GM12878 (cell line): ENCODE results near the gene GRN. TPM values are rescaled to one million over a fixed set of nuclear protein-coding genes. Genes with fewer than 3 reads are reported as not detected.

Source experiments
- FOXK2 ChIP-seq: fragments of 450-650 bp; IDR thresholded peaks from 2 replicates; pipeline ENCODE4 v1.6.1; 2017; ENCODE audit warnings: mild to moderate bottlenecking, moderate library complexity
- MXI1 ChIP-seq: fragments of 150-350 bp; IDR thresholded peaks from 2 replicates; pipeline ENCODE4 v1.6.1; 2011; ENCODE audit warnings: low read depth, mild to moderate bottlenecking, inconsistent platforms, low read length, improper control_type of control experiment
- POLR2AphosphoS5 ChIP-seq: IDR thresholded peaks from 2 replicates; pipeline ENCODE4 v1.6.1; 2011; ENCODE audit warnings: mild to moderate bottlenecking, low read length, inconsistent platforms
- RAD51 ChIP-seq: fragments of 450-650 bp; IDR thresholded peaks from 2 replicates; pipeline ENCODE4 v1.6.1; 2016; ENCODE audit warnings: moderate library complexity, mild to moderate bottlenecking, inconsistent platforms
- TARDBP ChIP-seq: IDR thresholded peaks from 2 replicates; pipeline ENCODE4 v1.6.1; 2016; ENCODE audit warnings: borderline replicate concordance
- USF1 ChIP-seq: IDR thresholded peaks from 2 replicates; pipeline ENCODE4 v1.6.1; 2011; ENCODE audit warnings: borderline replicate concordance, low read depth, mild to moderate bottlenecking, moderate library complexity, mixed read lengths, low read length; ENCODE audit not compliant: insufficient read depth; ENCODE audit errors: extremely low read length
- WRNIP1 ChIP-seq: IDR thresholded peaks from 2 replicates; pipeline ENCODE4 v1.6.1; 2011; ENCODE audit warnings: low read depth, low read length, improper control_type of control experiment, borderline replicate concordance
- YBX1 ChIP-seq: fragments of 450-650 bp; IDR thresholded peaks from 2 replicates; pipeline ENCODE4 v1.6.1; 2016; ENCODE audit warnings: antibody characterized with exemption
- ZBTB4 ChIP-seq: fragments of 450-650 bp; formaldehyde crosslinking; IDR thresholded peaks from 2 replicates; pipeline ENCODE4 v1.4.0; 2022; ENCODE audit warnings: mild to moderate bottlenecking, moderate library complexity
- ZNF207 ChIP-seq: fragments of 450-650 bp; IDR thresholded peaks from 2 replicates; pipeline ENCODE4 v1.6.1; 2014; ENCODE audit warnings: antibody characterized with exemption, mild to moderate bottlenecking, borderline replicate concordance
- ZNF384 ChIP-seq: IDR thresholded peaks from 2 replicates; pipeline ENCODE4 v1.6.1; 2012; ENCODE audit warnings: low read depth, mild to moderate bottlenecking, low read length, improper control_type of control experiment, borderline replicate concordance
- polyA plus RNA-seq, 11 experiments: library from polyadenylated mRNA; depleted of rRNA in 4 of 11; unstranded in 6 of 11; stranded (reverse) in 5 of 11; fragments of >200 nt; fragmentation: Nextera tagmentation in 4 of 11; fragmentation: Illumina TruSeq in 1 of 11; extraction: Ambion mirVana in 4 of 11; extraction: Trizol in 1 of 11; gene quantifications; 1 replicate in 1 of 11; 2 replicates in 10 of 11; pipeline versions ENCODE4 v1.2.1 to v1.2.3, GENCODE V29; 2011 to 2016; ENCODE audit warnings: inconsistent platforms in 2 of 11, missing spikeins in 2 of 11, low read depth in 1 of 11
- total RNA-seq, 4 experiments: library from RNA; depleted of rRNA in 3 of 4; stranded (reverse); fragments of >200 nt in 3 of 4; fragmentation: Illumina TruSeq in 1 of 4; extraction: Trizol in 1 of 4; gene quantifications; 2 replicates each; pipeline versions ENCODE4 v1.2.1 to v1.2.3, GENCODE V29; 2013 to 2021
- TF ChIP-seq, protein P1 (sequence below): fragments of 450-650 bp; conservative IDR thresholded peaks from 2 replicates; pipeline ENCODE4 v1.6.1; 2017; ENCODE audit warnings: mild to moderate bottlenecking, moderate library complexity
- TF ChIP-seq, protein P2 (sequence below): IDR thresholded peaks from 2 replicates; pipeline ENCODE4 v1.6.1; 2012; ENCODE audit warnings: low read depth, low read length, improper control_type of control experiment
- TF ChIP-seq, protein P3 (sequence below): fragments of 450-650 bp; IDR thresholded peaks from 2 replicates; pipeline ENCODE4 v1.6.1; 2017; ENCODE audit warnings: borderline replicate concordance
- TF ChIP-seq, protein P4 (sequence below): IDR thresholded peaks from 2 replicates; pipeline ENCODE4 v1.6.1; 2012; ENCODE audit warnings: low read depth, low read length, improper control_type of control experiment
- TF ChIP-seq, protein P5 (sequence below): fragments of 450-650 bp; IDR thresholded peaks from 2 replicates; pipeline ENCODE4 v1.6.1; 2016; ENCODE audit warnings: mild to moderate bottlenecking

The GRN gene
- total and polyA plus RNA-seq, 10 of the 15 experiments (the other 5 are each of a cell fraction or from before 2014, with no cell fraction given) = 22.3 to 389 (median 139) TPM

GRCh38 chr17:44345454-44346026, 438 bp downstream of the GRN start (continued):
- TF ChIP-seq ZBTB4 = no peak
- TF ChIP-seq POLR2AphosphoS5 = peak; percentile 75; the same call in 1 of the 2 replicates
- TF ChIP-seq, protein P1, sequence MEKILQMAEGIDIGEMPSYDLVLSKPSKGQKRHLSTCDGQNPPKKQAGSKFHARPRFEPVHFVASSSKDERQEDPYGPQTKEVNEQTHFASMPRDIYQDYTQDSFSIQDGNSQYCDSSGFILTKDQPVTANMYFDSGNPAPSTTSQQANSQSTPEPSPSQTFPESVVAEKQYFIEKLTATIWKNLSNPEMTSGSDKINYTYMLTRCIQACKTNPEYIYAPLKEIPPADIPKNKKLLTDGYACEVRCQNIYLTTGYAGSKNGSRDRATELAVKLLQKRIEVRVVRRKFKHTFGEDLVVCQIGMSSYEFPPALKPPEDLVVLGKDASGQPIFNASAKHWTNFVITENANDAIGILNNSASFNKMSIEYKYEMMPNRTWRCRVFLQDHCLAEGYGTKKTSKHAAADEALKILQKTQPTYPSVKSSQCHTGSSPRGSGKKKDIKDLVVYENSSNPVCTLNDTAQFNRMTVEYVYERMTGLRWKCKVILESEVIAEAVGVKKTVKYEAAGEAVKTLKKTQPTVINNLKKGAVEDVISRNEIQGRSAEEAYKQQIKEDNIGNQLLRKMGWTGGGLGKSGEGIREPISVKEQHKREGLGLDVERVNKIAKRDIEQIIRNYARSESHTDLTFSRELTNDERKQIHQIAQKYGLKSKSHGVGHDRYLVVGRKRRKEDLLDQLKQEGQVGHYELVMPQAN = 0 out of 2 replicates have a peak, but pooled peaks have one; percentile 32
- TF ChIP-seq ZNF207 = 0 out of 2 replicates have a peak, but pooled peaks have one; percentile 24
- TF ChIP-seq USF1 = no peak
- TF ChIP-seq FOXK2 = no peak
- no peak for TF ChIP-seq WRNIP1
- TF ChIP-seq RAD51 = no peak
- TF ChIP-seq, protein P2, sequence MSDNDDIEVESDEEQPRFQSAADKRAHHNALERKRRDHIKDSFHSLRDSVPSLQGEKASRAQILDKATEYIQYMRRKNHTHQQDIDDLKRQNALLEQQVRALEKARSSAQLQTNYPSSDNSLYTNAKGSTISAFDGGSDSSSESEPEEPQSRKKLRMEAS = no peak
- TF ChIP-seq TARDBP = no peak
- TF ChIP-seq, protein P3, sequence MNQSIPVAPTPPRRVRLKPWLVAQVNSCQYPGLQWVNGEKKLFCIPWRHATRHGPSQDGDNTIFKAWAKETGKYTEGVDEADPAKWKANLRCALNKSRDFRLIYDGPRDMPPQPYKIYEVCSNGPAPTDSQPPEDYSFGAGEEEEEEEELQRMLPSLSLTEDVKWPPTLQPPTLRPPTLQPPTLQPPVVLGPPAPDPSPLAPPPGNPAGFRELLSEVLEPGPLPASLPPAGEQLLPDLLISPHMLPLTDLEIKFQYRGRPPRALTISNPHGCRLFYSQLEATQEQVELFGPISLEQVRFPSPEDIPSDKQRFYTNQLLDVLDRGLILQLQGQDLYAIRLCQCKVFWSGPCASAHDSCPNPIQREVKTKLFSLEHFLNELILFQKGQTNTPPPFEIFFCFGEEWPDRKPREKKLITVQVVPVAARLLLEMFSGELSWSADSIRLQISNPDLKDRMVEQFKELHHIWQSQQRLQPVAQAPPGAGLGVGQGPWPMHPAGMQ = no peak
- 0 out of 2 replicates have a peak, but pooled peaks have one; percentile 20 for TF ChIP-seq MXI1
- TF ChIP-seq, protein P4, sequence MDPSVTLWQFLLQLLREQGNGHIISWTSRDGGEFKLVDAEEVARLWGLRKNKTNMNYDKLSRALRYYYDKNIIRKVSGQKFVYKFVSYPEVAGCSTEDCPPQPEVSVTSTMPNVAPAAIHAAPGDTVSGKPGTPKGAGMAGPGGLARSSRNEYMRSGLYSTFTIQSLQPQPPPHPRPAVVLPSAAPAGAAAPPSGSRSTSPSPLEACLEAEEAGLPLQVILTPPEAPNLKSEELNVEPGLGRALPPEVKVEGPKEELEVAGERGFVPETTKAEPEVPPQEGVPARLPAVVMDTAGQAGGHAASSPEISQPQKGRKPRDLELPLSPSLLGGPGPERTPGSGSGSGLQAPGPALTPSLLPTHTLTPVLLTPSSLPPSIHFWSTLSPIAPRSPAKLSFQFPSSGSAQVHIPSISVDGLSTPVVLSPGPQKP = no peak
- TF ChIP-seq, protein P5, sequence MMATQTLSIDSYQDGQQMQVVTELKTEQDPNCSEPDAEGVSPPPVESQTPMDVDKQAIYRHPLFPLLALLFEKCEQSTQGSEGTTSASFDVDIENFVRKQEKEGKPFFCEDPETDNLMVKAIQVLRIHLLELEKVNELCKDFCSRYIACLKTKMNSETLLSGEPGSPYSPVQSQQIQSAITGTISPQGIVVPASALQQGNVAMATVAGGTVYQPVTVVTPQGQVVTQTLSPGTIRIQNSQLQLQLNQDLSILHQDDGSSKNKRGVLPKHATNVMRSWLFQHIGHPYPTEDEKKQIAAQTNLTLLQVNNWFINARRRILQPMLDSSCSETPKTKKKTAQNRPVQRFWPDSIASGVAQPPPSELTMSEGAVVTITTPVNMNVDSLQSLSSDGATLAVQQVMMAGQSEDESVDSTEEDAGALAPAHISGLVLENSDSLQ = no peak
- TF ChIP-seq ZNF384 = no peak
- no peak for TF ChIP-seq YBX1
